ENCODE data around the gene EGLN1.
"Not testable (repeated sequence)": the region's sequence is repeated elsewhere in the genome, so short reads cannot be mapped to it uniquely, and the experiment has no call there.

EGLN1 gene

GRCh38 chr1:231421971-231422797 is at the start of gene EGLN1:
TSS of gene EGLN1 (minus strand) at chr1:231422287. CDS start at chr1:231421888, 399 bp downstream.
- peak; percentile 90 for DNase-seq (ENCODE audit: low read depth)
- TF ChIP-seq, protein P1, sequence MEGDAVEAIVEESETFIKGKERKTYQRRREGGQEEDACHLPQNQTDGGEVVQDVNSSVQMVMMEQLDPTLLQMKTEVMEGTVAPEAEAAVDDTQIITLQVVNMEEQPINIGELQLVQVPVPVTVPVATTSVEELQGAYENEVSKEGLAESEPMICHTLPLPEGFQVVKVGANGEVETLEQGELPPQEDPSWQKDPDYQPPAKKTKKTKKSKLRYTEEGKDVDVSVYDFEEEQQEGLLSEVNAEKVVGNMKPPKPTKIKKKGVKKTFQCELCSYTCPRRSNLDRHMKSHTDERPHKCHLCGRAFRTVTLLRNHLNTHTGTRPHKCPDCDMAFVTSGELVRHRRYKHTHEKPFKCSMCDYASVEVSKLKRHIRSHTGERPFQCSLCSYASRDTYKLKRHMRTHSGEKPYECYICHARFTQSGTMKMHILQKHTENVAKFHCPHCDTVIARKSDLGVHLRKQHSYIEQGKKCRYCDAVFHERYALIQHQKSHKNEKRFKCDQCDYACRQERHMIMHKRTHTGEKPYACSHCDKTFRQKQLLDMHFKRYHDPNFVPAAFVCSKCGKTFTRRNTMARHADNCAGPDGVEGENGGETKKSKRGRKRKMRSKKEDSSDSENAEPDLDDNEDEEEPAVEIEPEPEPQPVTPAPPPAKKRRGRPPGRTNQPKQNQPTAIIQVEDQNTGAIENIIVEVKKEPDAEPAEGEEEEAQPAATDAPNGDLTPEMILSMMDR (IDR thresholded peaks at IDR 0.05; ENCODE audit: low read depth, low read length), result no peak
- TF ChIP-seq MYC (IDR thresholded peaks at IDR 0.05; ENCODE audit: low read depth, low read length) (peak; percentile 26; the same call in 1 of the 2 replicates), POLR2A (IDR thresholded peaks at IDR 0.05; ENCODE audit: extremely low read depth, insufficient read length) (peak; percentile 37)
- TF ChIP-seq, protein P2, sequence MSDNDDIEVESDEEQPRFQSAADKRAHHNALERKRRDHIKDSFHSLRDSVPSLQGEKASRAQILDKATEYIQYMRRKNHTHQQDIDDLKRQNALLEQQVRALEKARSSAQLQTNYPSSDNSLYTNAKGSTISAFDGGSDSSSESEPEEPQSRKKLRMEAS (IDR thresholded peaks at IDR 0.05; ENCODE audit: low read depth, low read length), result peak; percentile 39; the same call in 1 of the 2 replicates
- H3K4me3 ChIP-seq (ENCODE audit: low read depth, low read length), result peak within 1 kb of the TSS; percentile 88

DNA sequence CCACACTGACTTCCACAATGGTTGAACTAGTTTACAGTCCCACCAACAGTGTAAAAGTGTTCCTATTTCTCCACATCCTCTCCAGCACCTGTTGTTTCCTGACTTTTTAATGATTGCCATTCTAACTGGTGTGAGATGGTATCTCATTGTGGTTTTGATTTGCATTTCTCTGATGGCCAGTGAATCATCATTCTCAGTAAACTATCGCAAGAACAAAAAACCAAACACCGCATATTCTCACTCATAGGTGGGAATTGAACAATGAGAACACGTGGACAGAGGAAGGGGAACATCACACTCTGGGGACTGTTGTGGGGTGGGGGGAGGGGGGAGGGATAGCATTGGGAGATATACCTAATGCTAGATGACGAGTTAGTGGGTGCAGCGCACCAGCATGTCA is 49.4 kb upstream of the EGLN1 start:
- DNase-seq (ENCODE audit: low read depth); H3K4me3 ChIP-seq (ENCODE audit: low read depth, low read length): not testable (repeated sequence)

- DNase-seq (ENCODE audit: low read depth); H3K4me3 ChIP-seq (ENCODE audit: low read depth, low read length): not testable (repeated sequence)
Measured at GRCh38 chr1:231471027-231471426, 48.9 kb upstream of the EGLN1 start.

GRCh38 chr1:231467986-231468385 is 45.9 kb upstream of the EGLN1 start:
- no peak for TF ChIP-seq POLR2A (IDR thresholded peaks at IDR 0.05; ENCODE audit: extremely low read depth, insufficient read length)
- H3K4me3 ChIP-seq (ENCODE audit: low read depth, low read length), result no peak overlapping the region
- no peak for DNase-seq (ENCODE audit: low read depth)

- H3K4me3 ChIP-seq (ENCODE audit: low read depth, low read length), result no peak overlapping the region
- no peak for DNase-seq (ENCODE audit: low read depth)
- TF ChIP-seq MYC (IDR thresholded peaks at IDR 0.05; ENCODE audit: low read depth, low read length), result no peak
- TF ChIP-seq, protein P2 (IDR thresholded peaks at IDR 0.05; ENCODE audit: low read depth, low read length), result no peak
- TF ChIP-seq, protein P1 (IDR thresholded peaks at IDR 0.05; ENCODE audit: low read depth, low read length), result no peak
Measured at GRCh38 chr1:231465051-231465450, 43.0 kb upstream of the EGLN1 start.

DNA sequence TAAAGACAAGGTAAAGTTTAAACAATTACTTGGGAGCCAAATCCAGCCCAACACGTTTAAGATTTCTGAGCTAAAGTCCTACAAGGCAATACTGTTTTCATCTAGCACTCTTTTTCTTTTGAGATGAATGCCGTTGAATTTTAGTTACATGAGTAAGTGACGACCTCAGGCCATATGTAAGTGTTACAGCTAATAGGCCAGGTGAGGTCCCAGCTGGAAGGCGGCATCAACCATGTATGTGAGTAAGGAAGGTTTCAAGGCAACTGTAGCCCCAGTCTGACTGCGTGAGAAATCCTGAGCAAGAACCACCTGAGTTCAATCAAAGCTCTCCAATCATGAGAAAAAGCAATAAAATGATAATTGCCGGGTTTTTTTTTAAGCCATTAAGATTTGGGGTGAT is 41.5 kb upstream of the EGLN1 start:
- no peak overlapping the region for H3K4me3 ChIP-seq (ENCODE audit: low read depth, low read length)
- DNase-seq (ENCODE audit: low read depth), result no peak
- TF ChIP-seq POLR2A (IDR thresholded peaks at IDR 0.05; ENCODE audit: extremely low read depth, insufficient read length) (no peak), MYC (IDR thresholded peaks at IDR 0.05; ENCODE audit: low read depth, low read length) (no peak)
- TF ChIP-seq, protein P2 (IDR thresholded peaks at IDR 0.05; ENCODE audit: low read depth, low read length), result no peak
- TF ChIP-seq, protein P1 (IDR thresholded peaks at IDR 0.05; ENCODE audit: low read depth, low read length), result no peak

- peak; percentile 94 for DNase-seq (ENCODE audit: low read depth)
- no peak overlapping the region for H3K4me3 ChIP-seq (ENCODE audit: low read depth, low read length)
Measured at GRCh38 chr1:231460614-231461013, 38.5 kb upstream of the EGLN1 start.

DNA sequence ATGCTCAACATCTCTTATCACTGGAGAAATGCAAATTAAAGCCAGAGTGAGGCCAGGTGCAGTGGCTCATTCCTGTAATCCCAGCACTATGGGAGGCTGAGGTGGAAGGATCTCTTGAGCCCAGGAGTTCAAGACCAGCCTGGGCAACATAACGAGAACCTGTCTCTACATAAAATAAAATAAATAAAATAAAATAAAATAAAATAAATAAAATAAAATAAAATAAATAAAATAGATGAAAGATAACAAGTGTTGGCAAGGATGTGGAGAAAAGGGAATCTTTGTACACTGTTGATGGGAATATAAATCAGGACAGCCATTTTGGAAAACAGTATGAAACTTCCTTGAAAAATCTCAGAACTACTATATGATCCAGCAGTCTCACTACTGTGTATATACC is 37.4 kb upstream of the EGLN1 start:
- not testable (repeated sequence) for DNase-seq (ENCODE audit: low read depth); H3K4me3 ChIP-seq (ENCODE audit: low read depth, low read length)

More at GRCh38 chr1:231460614-231461013, 38.5 kb upstream of the EGLN1 start:
- no peak for TF ChIP-seq POLR2A (IDR thresholded peaks at IDR 0.05; ENCODE audit: extremely low read depth, insufficient read length)
- TF ChIP-seq MYC (IDR thresholded peaks at IDR 0.05; ENCODE audit: low read depth, low read length), result no peak
- TF ChIP-seq, protein P2 (IDR thresholded peaks at IDR 0.05; ENCODE audit: low read depth, low read length), result no peak
- TF ChIP-seq, protein P1 (IDR thresholded peaks at IDR 0.05; ENCODE audit: low read depth, low read length), result no peak

DNA sequence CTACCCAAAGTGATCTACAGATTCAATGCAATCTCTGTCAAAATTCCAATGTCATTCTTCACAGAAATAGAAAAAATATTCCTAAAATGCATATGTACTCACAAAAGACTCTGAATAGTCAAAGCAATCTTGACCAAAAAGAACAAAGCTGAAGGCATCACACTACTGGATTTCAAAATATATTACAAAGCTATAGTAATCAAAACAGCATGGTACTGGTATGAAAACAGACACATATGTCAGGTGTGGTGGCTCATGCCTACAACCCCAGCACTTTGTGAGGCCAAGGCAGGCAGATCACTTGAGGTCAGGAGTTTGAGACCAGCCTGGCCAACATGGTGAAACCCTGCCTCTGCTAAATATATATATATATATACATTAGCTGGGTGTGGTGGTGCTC is 35.9 kb upstream of the EGLN1 start:
- H3K4me3 ChIP-seq (ENCODE audit: low read depth, low read length); DNase-seq (ENCODE audit: low read depth): not testable (repeated sequence)

GRCh38 chr1:231454133-231454532 is 32.0 kb upstream of the EGLN1 start:
- H3K4me3 ChIP-seq (ENCODE audit: low read depth, low read length); DNase-seq (ENCODE audit: low read depth): not testable (repeated sequence)
